22Rv1 (cell line): ENCODE measurements around the gene MSRB3.

Source experiments
- ZFX ChIP-seq: fragments of 450-650 bp; IDR thresholded peaks from 2 replicates; pipeline ENCODE4 v1.6.1; 2017; ENCODE audit warnings: antibody characterized with exemption, borderline replicate concordance
- TF ChIP-seq, protein P1 (sequence below): fragments of 450-650 bp; IDR thresholded peaks from 2 replicates; pipeline ENCODE4 v1.5.1; 2017; ENCODE audit warnings: mild to moderate bottlenecking

GRCh38 chr12:65464930-65465329 lies 186.4 kb downstream of the MSRB3 start:
- TF ChIP-seq, protein P1, sequence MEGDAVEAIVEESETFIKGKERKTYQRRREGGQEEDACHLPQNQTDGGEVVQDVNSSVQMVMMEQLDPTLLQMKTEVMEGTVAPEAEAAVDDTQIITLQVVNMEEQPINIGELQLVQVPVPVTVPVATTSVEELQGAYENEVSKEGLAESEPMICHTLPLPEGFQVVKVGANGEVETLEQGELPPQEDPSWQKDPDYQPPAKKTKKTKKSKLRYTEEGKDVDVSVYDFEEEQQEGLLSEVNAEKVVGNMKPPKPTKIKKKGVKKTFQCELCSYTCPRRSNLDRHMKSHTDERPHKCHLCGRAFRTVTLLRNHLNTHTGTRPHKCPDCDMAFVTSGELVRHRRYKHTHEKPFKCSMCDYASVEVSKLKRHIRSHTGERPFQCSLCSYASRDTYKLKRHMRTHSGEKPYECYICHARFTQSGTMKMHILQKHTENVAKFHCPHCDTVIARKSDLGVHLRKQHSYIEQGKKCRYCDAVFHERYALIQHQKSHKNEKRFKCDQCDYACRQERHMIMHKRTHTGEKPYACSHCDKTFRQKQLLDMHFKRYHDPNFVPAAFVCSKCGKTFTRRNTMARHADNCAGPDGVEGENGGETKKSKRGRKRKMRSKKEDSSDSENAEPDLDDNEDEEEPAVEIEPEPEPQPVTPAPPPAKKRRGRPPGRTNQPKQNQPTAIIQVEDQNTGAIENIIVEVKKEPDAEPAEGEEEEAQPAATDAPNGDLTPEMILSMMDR = no peak
- no peak for TF ChIP-seq ZFX
